ENCODE results near the gene ZFP14.
"Not testable (repeated sequence)": the region's sequence is repeated elsewhere in the genome, so short reads cannot be mapped to it uniquely, and the experiment has no call there.

ZFP14 gene

GRCh38 chr19:36330216-36330615 is 48.8 kb downstream of the ZFP14 start:
- DNase-seq (ENCODE audit: low spot score), result no peak

DNA sequence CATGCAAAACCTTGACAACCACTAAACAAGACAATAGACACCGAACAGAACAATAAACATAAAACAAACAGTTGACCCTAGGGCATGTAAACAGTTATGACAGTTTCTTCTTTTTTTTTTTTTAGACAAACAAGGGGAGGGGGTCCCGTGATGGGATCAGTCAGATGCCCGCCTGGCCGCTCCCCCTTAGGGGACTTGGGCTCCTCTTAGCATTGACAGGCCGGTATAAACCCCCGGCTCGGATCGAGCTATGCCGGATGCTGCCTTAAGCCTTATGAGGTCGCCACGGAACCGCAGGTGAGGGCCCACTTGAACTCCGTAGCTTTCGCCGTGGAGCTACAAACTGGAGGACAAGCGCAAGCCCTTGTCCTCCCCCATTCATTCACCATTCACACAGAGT is 49.5 kb downstream of the ZFP14 start:
- not testable (repeated sequence) for DNase-seq (ENCODE audit: low spot score)

- DNase-seq (ENCODE audit: low spot score), result not testable (repeated sequence)
Measured at GRCh38 chr19:36326649-36327048, 52.4 kb downstream of the ZFP14 start.

GRCh38 chr19:36315164-36315563 is 63.8 kb downstream of the ZFP14 start:
- DNase-seq (ENCODE audit: low spot score), result not testable (repeated sequence)

DNA sequence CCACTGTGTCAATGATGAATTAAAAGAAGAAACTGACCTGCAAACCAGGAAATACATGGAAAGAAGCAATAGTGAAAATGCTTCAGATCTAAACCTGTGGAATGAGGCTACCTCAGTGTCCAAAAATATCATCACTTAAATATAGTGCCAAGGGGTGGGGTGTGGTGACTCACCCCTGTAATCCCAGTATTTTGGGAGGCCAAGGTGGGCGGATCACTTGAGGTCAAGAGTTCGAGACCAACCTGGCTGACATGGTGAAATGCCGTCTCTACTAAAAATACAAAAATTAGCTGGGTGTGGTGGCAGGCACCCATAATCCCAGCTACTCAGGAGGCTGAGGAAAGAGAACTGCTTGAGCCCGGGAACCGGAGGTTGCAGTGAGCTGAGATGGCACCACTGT is 64.9 kb downstream of the ZFP14 start:
- not testable (repeated sequence) for DNase-seq (ENCODE audit: low spot score)

DNA sequence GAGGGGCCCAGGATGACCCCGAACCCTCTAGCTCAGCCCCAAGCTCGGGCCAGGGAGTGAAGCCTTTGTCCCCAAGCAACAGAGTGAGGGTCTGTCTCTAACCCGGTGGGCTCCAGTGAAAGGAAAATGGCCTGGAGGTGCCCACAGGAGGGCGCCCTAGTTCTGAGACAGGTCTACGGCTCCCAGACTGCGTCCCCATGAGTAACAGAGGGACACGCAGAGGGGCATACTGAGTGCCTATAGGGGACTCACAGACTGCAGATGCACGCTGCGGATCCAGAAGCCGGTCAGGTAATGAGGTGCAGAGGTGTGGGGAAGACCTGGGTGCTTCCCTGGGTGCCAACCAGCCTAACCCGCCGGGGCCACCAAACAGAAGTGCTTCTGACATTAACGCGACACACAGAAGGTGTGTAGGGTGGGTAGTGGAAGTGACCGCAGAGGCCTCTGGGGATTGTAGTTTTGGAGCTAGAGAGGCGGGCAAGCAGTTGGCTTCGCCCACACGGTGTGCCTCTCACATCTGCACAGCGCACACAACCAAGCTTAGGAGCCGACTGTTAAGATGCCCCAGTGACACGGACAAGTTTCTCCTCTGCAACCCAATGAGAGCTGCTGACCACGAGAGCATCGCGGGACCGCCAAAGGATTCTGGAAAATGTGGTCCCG is 67.8 kb downstream of the ZFP14 start:
- DNase-seq (ENCODE audit: low spot score), result not testable (repeated sequence)

GRCh38 chr19:36310416-36310990 is 68.5 kb downstream of the ZFP14 start:
- DNase-seq (ENCODE audit: low spot score), result not testable (repeated sequence)

GRCh38 chr19:36309759-36310158 is 69.2 kb downstream of the ZFP14 start:
- not testable (repeated sequence) for DNase-seq (ENCODE audit: low spot score)

DNA sequence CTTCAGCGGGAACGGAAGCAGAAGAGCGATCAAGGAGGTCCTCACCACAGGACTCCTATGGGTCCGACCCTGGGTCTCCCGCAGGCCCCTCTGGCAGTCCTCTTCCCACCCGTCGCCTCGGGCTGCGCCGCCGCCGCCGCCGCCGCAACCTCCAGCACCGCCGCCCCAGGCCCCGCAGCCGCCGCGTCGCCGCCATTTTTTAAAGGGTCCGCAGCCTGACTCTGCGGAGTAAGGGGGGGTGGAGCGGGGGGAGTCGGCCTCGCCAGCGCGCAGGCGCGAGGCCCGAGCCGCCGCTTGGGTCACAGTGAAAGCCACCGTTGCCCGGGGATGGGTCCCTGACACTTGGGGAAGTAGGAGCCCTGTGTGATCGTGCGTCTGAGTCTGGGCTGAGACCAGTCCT is 69.7 kb downstream of the ZFP14 start:
- DNase-seq (ENCODE audit: low spot score), result not testable (repeated sequence)

GRCh38 chr19:36292317-36292716 is 86.7 kb downstream of the ZFP14 start:
- not testable (repeated sequence) for DNase-seq (ENCODE audit: low spot score)
